T-helper 17 cell (primary cell): ENCODE data around the gene CMBL. TPM values are rescaled to one million over a fixed set of nuclear protein-coding genes. Genes with fewer than 3 reads are reported as not detected.
A peak's percentile ranks its signal among the peaks of the same experiment; 100 is the strongest.

Source experiments
- ATAC-seq: fragments of 150-1000 bp; cut with Tn5 transposase; 2 replicates; pipeline ENCODE4 v1.10.0; 2021; ENCODE audit warnings: mild to moderate bottlenecking, moderate library complexity
- DNase-seq, 3 donors: peaks; one replicate each; pipeline versions ENCODE4 v3.0.0 to v3.0.0-alpha.2; 2020 to 2021
- H3K9me3 ChIP-seq: one replicate; pipeline ENCODE4 v1.7.0; 2013; ENCODE audit warnings: low read length, mild to moderate bottlenecking; ENCODE audit not compliant: control insufficient read depth, poor library complexity, severe bottlenecking
- H3K27ac Mint-ChIP-seq: one replicate; pipeline ENCODE4 v1.8.0; 2022; ENCODE audit warnings: mild to moderate bottlenecking, moderate library complexity, mixed read lengths
- H3K27me3 Mint-ChIP-seq: one replicate; pipeline ENCODE4 v1.8.0; 2022; ENCODE audit warnings: mixed read lengths
- H3K36me3 Mint-ChIP-seq: one replicate; pipeline ENCODE4 v1.8.0; 2022; ENCODE audit warnings: low read depth, mixed read lengths
- H3K4me1 Mint-ChIP-seq: one replicate; pipeline ENCODE4 v1.8.0; 2022; ENCODE audit warnings: mild to moderate bottlenecking, mixed read lengths
- H3K4me3 Mint-ChIP-seq: one replicate; pipeline ENCODE4 v1.8.0; 2022; ENCODE audit warnings: mild to moderate bottlenecking, moderate library complexity, mixed read lengths
- total RNA-seq, 4 donors: library from RNA in 2 of 4; stranded (reverse) in 2 of 4; gene quantifications; one replicate each; pipeline ENCODE4 v1.2.3 and lab custom pipeline; 2022 to 2026

CMBL gene
- total RNA-seq, 2 donors from 2014 or later = 0.22 to 0.39 TPM

DNA sequence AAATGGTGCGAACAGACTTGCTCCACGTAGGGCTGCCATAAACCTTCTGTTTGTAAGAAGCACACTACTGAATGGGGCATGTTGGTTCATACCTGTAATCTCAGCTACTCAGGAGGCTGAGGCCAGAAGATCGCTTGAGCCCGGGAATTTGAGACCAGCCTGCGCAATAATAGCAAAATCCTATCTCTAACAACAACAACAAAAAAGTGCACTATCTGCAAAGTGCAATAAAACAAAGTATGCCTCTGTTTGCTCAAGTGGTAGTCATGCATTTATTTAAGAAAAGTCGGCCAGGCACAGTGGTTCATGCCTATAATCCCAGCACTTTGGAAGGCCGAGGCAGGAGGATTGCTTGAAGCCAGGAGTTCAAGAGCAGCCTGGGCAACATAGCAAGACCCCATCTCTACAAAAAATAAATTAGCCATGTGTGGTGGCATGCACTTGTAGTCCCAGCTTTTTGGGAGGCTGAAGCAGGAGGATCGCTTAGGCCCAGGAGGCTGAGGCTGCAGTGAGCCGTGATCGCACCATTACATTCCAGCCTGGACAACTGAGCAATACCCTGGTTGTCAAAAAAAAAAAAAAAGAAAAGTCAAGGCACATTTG is 63.3 kb downstream of the CMBL start:
- H3K4me3 Mint-ChIP-seq = no peak overlapping the region
- no peaks in the 10 kb centered on the region for H3K27me3 Mint-ChIP-seq
- peaks cover 14% of the 10 kb centered on the region for H3K4me1 Mint-ChIP-seq
- DNase-seq = no peak
- peaks cover 2% of the 10 kb centered on the region for H3K36me3 Mint-ChIP-seq
- no peak for ATAC-seq
- no peak overlapping the region for H3K27ac Mint-ChIP-seq
- no peaks in the 10 kb centered on the region for H3K9me3 ChIP-seq

DNA sequence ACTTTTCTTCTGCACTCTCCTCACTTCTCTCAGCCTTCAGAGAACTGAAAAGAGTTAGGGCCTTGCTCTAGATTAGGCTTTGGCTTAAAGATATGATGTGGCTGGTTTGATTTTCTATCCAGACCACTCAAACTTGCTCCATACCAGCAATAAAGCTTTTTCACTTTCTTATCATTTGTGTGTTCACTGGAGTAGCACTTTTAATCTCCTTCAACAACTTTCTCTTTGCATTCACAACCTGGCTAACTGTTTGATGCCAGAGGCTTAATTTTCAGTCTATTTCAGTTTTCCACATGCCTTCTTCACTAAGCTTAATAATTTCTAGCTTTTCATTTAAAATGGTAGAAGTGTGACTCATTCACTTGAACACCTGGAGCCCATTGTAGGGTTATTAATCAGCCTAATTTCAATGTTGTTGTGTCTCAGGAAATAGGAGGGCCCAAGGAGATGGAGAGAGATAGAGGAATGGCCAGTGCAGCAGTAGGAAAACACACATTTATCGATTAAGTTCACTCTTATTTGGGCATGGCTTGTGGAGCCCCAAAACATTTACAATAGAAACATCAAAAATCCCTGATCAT is 64.0 kb downstream of the CMBL start:
- no peak for ATAC-seq
- H3K4me3 Mint-ChIP-seq = no peak overlapping the region

DNA sequence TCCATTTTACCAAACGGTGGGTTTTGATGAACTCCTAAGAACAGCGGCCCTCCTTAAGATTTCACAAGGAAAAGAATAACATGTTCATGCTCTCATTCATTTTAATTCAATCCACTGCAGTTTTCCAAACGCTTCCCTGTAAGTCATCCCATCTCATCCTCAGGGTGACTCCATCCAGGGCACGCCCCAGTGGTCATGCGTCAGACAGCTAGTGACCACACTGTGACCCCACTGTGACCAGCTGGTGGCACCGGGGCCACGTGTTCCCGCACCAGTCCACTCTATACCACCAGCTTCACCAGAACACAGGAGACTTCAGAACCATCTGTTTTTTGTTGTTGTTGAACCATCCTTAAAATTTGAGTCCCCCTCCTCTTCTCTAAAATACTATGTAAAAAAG is 72.4 kb downstream of the CMBL start:
- ATAC-seq (no peak), DNase-seq (no peak)
- no peak overlapping the region for H3K27ac Mint-ChIP-seq
- H3K4me1 Mint-ChIP-seq = peaks cover 2% of the 10 kb centered on the region
- H3K27me3 Mint-ChIP-seq = no peaks in the 10 kb centered on the region
- peaks cover 6% of the 10 kb centered on the region for H3K36me3 Mint-ChIP-seq
- no peaks in the 10 kb centered on the region for H3K9me3 ChIP-seq
- no peak overlapping the region for H3K4me3 Mint-ChIP-seq

More for the DNA sequence above, 64.0 kb downstream of the CMBL start:
- Mint-ChIP-seq H3K4me1 (peaks cover 12% of the 10 kb centered on the region), H3K27ac (no peak overlapping the region), H3K36me3 (peaks cover 4% of the 10 kb centered on the region), H3K27me3 (no peaks in the 10 kb centered on the region)
- no peak for DNase-seq
- no peaks in the 10 kb centered on the region for H3K9me3 ChIP-seq

DNA sequence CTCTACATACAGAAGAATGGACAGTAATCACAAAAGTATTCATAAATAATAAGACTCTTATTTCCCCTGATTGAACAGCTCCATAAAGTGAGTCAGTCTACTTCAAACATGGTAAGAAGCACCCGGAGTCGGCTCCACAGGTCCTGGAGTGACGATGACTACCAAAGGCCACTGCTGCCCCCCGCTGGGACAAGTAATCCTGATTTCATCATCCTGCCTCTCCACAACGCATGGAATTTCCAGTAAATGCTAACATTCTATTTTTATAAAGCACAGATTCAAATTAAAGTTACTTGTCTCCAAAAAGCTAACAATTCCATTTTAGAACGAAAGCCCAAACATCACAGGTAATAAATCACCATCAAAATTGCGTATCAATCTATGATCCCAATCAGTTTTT is 74.2 kb downstream of the CMBL start:
- H3K9me3 ChIP-seq = no peaks in the 10 kb centered on the region
- Mint-ChIP-seq H3K27me3 (no peaks in the 10 kb centered on the region), H3K4me1 (peaks cover 2% of the 10 kb centered on the region), H3K4me3 (no peak overlapping the region), H3K27ac (no peak overlapping the region), H3K36me3 (peaks cover 10% of the 10 kb centered on the region)
- ATAC-seq (no peak), DNase-seq (no peak)

GRCh38 chr5:10233011-10233410 is 74.7 kb downstream of the CMBL start:
- Mint-ChIP-seq H3K36me3 (peaks cover 10% of the 10 kb centered on the region), H3K27me3 (no peaks in the 10 kb centered on the region), H3K27ac (no peak overlapping the region), H3K4me1 (peaks cover 2% of the 10 kb centered on the region), H3K4me3 (no peak overlapping the region)
- ATAC-seq = no peak
- DNase-seq = no peak
- no peaks in the 10 kb centered on the region for H3K9me3 ChIP-seq

DNA sequence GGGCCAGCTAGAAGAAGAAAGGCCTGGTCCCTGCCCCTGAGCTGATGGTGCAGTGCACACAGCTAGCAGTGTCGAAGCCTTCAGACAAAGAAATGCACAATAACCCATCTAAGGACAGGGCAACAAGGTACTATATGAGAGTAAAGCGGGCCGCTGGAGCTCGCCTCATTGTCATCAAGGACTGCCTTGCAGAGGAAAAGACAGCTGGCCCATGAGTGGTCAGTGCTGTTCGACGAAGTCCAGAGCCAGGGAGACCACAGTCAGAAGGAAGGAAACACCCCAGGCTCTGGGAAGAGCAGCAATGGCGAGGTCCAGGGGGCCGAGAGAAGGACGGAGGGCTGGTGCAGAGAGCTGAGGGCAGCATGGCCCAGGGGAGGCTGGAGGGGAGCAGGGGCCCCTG is 75.3 kb downstream of the CMBL start:
- ATAC-seq (no peak), DNase-seq (no peak)
- Mint-ChIP-seq H3K4me3 (no peak overlapping the region), H3K27ac (peak overlapping the region; percentile 41), H3K36me3 (peaks cover 10% of the 10 kb centered on the region), H3K4me1 (peaks cover 2% of the 10 kb centered on the region), H3K27me3 (no peaks in the 10 kb centered on the region)
- H3K9me3 ChIP-seq = no peaks in the 10 kb centered on the region

GRCh38 chr5:10229306-10230048 is 78.2 kb downstream of the CMBL start:
- peaks cover 7% of the 10 kb centered on the region for H3K36me3 Mint-ChIP-seq

DNA sequence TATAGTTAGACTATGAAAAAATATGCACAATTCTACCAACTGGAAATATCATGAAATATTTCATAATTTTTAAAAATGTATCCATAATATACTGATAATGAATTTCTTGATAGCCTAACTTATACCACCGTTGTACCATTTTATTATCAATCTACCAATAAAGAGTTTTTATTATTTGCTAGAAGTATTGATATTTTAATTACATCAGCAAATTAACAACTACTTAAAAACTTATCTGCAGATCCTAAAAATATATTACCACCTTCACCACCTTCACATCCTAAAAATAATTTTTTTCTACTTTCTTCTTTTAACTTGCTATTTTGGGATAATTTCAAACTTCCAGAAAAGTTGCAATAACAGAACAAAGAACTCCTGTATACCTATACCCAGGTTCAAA is 79.4 kb downstream of the CMBL start:
- Mint-ChIP-seq H3K4me3 (no peak overlapping the region), H3K27ac (no peak overlapping the region), H3K36me3 (peaks cover 7% of the 10 kb centered on the region), H3K27me3 (no peaks in the 10 kb centered on the region), H3K4me1 (no peaks in the 10 kb centered on the region)
- H3K9me3 ChIP-seq = no peaks in the 10 kb centered on the region
- DNase-seq = no peak
- no peak for ATAC-seq

More at GRCh38 chr5:10229306-10230048, 78.2 kb downstream of the CMBL start:
- Mint-ChIP-seq H3K4me3 (no peak overlapping the region), H3K4me1 (no peaks in the 10 kb centered on the region), H3K27me3 (no peaks in the 10 kb centered on the region), H3K27ac (no peak overlapping the region)
- DNase-seq (no peak), ATAC-seq (no peak)
- no peaks in the 10 kb centered on the region for H3K9me3 ChIP-seq

Other genes starting within 250 kb of the CMBL start
- gene ATPSCKMT, start 58.0 kb downstream of the CMBL start, total RNA-seq = 1 to 10 TPM; 6.1 to 6.5 TPM
- 10 to 100 TPM; 62.6 to 73.0 TPM for gene CCT5, start 57.6 kb downstream of the CMBL start, total RNA-seq
- 100 to 1,000 TPM; 156 to 198 TPM for gene MARCHF6, start 45.8 kb upstream of the CMBL start, total RNA-seq
- 1 to 10 TPM; 4.7 to 5.3 TPM for gene ROPN1L, start 134.0 kb upstream of the CMBL start, total RNA-seq